Loucy (cell line): ENCODE results near the gene MLLT10.
"Not testable (repeated sequence)": the region's sequence is repeated elsewhere in the genome, so short reads cannot be mapped to it uniquely, and the experiment has no call there.

ENCODE experiments used
- CTCF ChIP-seq: fragments of 200-600 bp; sonication (generic); conservative IDR thresholded peaks from 2 replicates; pipeline ENCODE4 v1.5.1; 2014; ENCODE audit warnings: mild to moderate bottlenecking, antibody characterized with exemption, low read length
- EZH2phosphoT487 ChIP-seq: fragments of 200-600 bp; IDR thresholded peaks from 2 replicates; pipeline ENCODE4 v1.6.1; 2018; ENCODE audit warnings: antibody characterized with exemption, mild to moderate bottlenecking, moderate library complexity, borderline replicate concordance

DNA sequence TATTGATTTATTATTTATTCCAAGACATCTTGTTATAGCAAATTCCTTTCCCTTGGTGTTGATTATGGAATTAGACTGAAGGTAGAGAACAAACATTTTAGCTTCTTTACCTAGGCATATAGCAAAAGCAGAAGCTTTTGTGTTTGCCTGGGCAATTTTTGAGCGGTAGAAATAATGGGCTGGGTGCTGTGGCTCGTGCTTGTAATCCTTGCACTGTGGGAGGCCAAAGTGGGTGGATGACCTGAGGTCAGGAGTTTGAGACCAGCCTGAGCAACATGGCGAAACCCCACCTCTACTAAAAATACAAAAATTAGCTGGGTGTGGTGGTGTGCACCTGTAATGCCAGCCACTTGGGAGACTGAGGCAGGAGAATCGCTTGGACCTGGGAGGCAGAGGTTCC lies 6.7 kb downstream of the MLLT10 start:
- not testable (repeated sequence) for TF ChIP-seq CTCF, EZH2phosphoT487
